Activated T-cell treated with anti-CD3 and anti-CD28 coated beads, Interleukin-2, amount 50 U/mL, for 24 hours (primary cell): ENCODE results near the gene SLC35F3.

Source experiments
- DNase-seq: peaks from one replicate; pipeline ENCODE4 v3.0.0-alpha.2; 2020
- H3K27ac Mint-ChIP-seq: 2 replicates; pipeline ENCODE4 v1.8.0; 2020; ENCODE audit warnings: mild to moderate bottlenecking, mixed read lengths
- H3K27me3 Mint-ChIP-seq: 2 replicates; pipeline ENCODE4 v1.8.0; 2020; ENCODE audit warnings: mixed read lengths
- H3K36me3 Mint-ChIP-seq: 2 replicates; pipeline ENCODE4 v1.8.0; 2020; ENCODE audit warnings: low read depth, mixed read lengths
- H3K4me1 Mint-ChIP-seq: 2 replicates; pipeline ENCODE4 v1.8.0; 2020; ENCODE audit warnings: low read depth, mixed read lengths
- H3K4me3 Mint-ChIP-seq: 2 replicates; pipeline ENCODE4 v1.8.0; 2020; ENCODE audit warnings: mild to moderate bottlenecking, moderate library complexity, mixed read lengths
- H3K9me3 Mint-ChIP-seq: 2 replicates; pipeline ENCODE4 v1.8.0; 2020; ENCODE audit warnings: mixed read lengths

SLC35F3 gene

DNA sequence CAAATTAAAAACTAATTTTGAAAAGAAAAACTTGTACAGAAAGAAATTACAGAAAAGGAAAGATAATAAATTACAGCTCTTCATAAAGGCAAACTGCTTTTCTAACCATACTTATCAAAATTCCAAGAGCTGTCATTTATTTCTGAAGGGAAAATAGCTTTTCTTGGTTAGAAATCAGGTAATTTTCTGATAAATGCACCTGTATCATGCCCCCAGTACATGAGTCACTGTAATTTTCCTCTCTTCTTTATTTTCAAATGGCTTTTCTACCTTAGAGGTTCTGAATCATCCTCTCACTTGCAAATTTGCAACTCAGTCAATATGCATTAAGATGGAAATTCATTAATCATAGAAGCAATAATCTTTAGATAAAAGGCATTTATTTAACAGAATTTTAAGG is 100.1 kb downstream of the SLC35F3 start:
- Mint-ChIP-seq H3K27ac (no peak overlapping the region), H3K4me1 (no peaks in the 10 kb centered on the region), H3K36me3 (no peaks in the 10 kb centered on the region), H3K4me3 (no peak overlapping the region), H3K9me3 (peaks cover 4% of the 10 kb centered on the region), H3K27me3 (peaks cover 20% of the 10 kb centered on the region)
- DNase-seq, result no peak

DNA sequence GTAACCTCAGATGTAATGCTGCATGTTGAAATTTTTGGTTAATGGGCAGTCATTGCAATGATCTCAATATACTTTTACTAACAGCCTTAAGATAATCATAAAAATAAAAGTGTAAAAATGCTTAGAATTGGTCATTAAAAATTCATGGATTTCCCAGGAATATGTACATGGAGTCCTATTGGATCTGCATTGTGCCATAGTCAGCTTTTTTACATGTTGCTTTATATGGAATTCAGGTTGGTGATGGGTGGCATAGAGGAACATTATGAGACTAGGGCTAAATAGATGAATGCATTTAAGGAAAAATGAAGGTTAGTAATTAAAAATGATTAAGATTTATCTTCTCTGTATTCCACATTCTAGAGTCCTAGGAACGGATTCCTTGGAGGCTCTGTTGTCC is 103.2 kb downstream of the SLC35F3 start:
- no peaks in the 10 kb centered on the region for H3K4me1 Mint-ChIP-seq

GRCh38 chr1:234008591-234008990 is 104.1 kb downstream of the SLC35F3 start:
- Mint-ChIP-seq H3K9me3 (peaks cover 4% of the 10 kb centered on the region), H3K4me1 (no peaks in the 10 kb centered on the region), H3K36me3 (no peaks in the 10 kb centered on the region), H3K27ac (no peak overlapping the region), H3K4me3 (no peak overlapping the region), H3K27me3 (peaks cover 31% of the 10 kb centered on the region)
- DNase-seq, result no peak

More for the DNA sequence above, 103.2 kb downstream of the SLC35F3 start:
- Mint-ChIP-seq H3K27ac (no peak overlapping the region), H3K27me3 (peaks cover 31% of the 10 kb centered on the region), H3K4me3 (no peak overlapping the region), H3K9me3 (peaks cover 4% of the 10 kb centered on the region), H3K36me3 (no peaks in the 10 kb centered on the region)
- no peak for DNase-seq

- Mint-ChIP-seq H3K27me3 (peaks cover 38% of the 10 kb centered on the region), H3K9me3 (peaks cover 4% of the 10 kb centered on the region), H3K4me1 (no peaks in the 10 kb centered on the region), H3K4me3 (no peak overlapping the region), H3K36me3 (no peaks in the 10 kb centered on the region), H3K27ac (no peak overlapping the region)
- no peak for DNase-seq
Observed at GRCh38 chr1:234009668-234010067, 105.2 kb downstream of the SLC35F3 start.

DNA sequence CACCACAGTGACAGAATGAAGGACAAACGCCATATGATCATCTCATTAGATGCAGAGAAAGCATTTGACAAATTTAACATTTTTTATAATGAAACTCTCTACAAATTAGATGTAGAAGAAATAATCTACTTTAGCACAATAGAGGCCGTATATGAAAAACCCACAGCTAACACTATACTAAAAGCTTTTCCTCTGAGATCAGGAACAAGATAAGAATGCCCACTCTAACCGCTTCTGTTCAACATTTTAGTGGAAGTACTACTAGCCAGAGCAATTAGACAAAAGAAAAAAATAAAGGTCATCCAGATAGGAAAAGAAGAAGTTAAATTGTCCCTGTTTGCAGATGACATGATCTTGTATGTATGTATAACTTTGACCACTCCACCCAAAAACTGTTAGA is 109.7 kb downstream of the SLC35F3 start:
- Mint-ChIP-seq H3K4me3 (no peak overlapping the region), H3K4me1 (no peaks in the 10 kb centered on the region), H3K27me3 (peaks cover 19% of the 10 kb centered on the region), H3K27ac (no peak overlapping the region), H3K36me3 (no peaks in the 10 kb centered on the region), H3K9me3 (no peaks in the 10 kb centered on the region)
- no peak for DNase-seq

DNA sequence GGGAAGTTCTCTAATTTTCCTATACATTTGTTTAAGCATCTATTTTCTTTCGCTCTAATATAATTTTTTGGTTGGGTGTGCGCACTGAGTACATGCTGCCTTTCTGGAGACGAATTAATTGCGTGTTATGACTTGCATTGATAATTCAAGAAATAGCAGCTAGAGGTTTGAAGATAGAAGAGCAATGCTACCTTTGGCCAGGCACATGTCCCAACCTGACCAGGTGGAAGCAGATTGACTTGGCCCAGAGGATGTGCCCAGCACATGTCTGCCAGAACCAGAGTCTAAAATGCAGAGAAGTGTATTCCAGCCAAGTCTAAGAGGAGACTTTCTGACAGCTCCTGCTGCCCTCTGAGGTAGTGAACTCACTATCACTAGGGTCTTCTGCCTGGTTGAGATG is 114.3 kb downstream of the SLC35F3 start:
- no peaks in the 10 kb centered on the region for H3K9me3 Mint-ChIP-seq
- no peak for DNase-seq
- no peaks in the 10 kb centered on the region for H3K36me3 Mint-ChIP-seq
- H3K4me3 Mint-ChIP-seq, result no peak overlapping the region
- no peak overlapping the region for H3K27ac Mint-ChIP-seq
- peaks cover 13% of the 10 kb centered on the region for H3K27me3 Mint-ChIP-seq
- H3K4me1 Mint-ChIP-seq, result no peaks in the 10 kb centered on the region

DNA sequence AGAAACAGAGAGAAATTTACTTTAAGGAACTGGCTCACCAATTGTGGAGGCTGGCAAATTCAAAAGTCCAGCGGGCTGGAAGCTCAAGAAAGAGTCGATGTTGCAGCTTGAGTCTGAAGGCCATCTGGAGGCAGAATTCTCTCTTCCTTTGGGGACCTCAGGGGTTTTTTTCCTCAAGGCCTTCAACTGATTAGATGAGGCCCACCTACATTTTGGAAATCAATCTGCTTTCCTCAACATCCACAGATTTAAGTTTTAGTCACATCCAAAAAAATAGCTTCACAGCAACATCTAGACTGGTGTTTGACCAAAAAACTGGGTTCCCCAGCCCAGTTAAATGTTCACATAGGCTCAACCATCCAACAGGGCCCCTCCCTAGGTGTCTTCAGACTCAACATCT is 114.9 kb downstream of the SLC35F3 start:
- no peak overlapping the region for H3K4me3 Mint-ChIP-seq
- DNase-seq, result no peak

GRCh38 chr1:234022302-234022701 is 117.8 kb downstream of the SLC35F3 start:
- H3K4me3 Mint-ChIP-seq, result no peak overlapping the region

More for the DNA sequence above, 114.9 kb downstream of the SLC35F3 start:
- Mint-ChIP-seq H3K9me3 (no peaks in the 10 kb centered on the region), H3K27ac (no peak overlapping the region), H3K27me3 (peaks cover 8% of the 10 kb centered on the region), H3K4me1 (no peaks in the 10 kb centered on the region), H3K36me3 (no peaks in the 10 kb centered on the region)

DNA sequence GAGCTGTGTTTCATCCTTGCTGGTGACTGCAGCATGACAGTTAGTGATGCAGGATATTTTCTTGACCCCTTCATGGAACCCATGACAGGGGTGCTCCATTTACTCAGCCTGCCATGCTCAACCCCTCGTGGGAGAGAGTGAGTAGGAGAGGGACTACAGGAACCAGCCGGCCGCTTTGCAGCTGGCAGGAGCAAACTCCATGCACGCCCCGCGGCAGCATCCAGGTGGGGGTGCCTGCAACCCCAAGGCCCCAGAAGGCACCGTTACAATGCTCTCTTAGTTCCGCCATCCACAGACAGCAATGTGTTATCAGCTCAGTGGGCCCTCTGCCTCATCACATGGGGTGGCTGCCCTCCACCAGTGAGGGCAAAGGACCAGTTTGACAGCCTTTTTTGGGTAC is 135.1 kb downstream of the SLC35F3 start:
- no peaks in the 10 kb centered on the region for H3K9me3 Mint-ChIP-seq
- no peak overlapping the region for H3K27ac Mint-ChIP-seq
- no peak overlapping the region for H3K4me3 Mint-ChIP-seq
- H3K36me3 Mint-ChIP-seq, result no peaks in the 10 kb centered on the region
- no peaks in the 10 kb centered on the region for H3K4me1 Mint-ChIP-seq
- DNase-seq, result no peak
- peaks cover 24% of the 10 kb centered on the region for H3K27me3 Mint-ChIP-seq

More at GRCh38 chr1:234022302-234022701, 117.8 kb downstream of the SLC35F3 start:
- no peaks in the 10 kb centered on the region for H3K4me1 Mint-ChIP-seq
- no peaks in the 10 kb centered on the region for H3K9me3 Mint-ChIP-seq
- H3K27me3 Mint-ChIP-seq, result peaks cover 11% of the 10 kb centered on the region
- DNase-seq, result no peak
- H3K27ac Mint-ChIP-seq, result no peak overlapping the region
- no peaks in the 10 kb centered on the region for H3K36me3 Mint-ChIP-seq

- H3K36me3 Mint-ChIP-seq, result no peaks in the 10 kb centered on the region
- DNase-seq, result no peak
- no peaks in the 10 kb centered on the region for H3K9me3 Mint-ChIP-seq
- no peak overlapping the region for H3K4me3 Mint-ChIP-seq
- H3K27ac Mint-ChIP-seq, result no peak overlapping the region
- H3K27me3 Mint-ChIP-seq, result peaks cover 16% of the 10 kb centered on the region
- no peaks in the 10 kb centered on the region for H3K4me1 Mint-ChIP-seq
Observed at GRCh38 chr1:234040446-234041317, 136.2 kb downstream of the SLC35F3 start.

DNA sequence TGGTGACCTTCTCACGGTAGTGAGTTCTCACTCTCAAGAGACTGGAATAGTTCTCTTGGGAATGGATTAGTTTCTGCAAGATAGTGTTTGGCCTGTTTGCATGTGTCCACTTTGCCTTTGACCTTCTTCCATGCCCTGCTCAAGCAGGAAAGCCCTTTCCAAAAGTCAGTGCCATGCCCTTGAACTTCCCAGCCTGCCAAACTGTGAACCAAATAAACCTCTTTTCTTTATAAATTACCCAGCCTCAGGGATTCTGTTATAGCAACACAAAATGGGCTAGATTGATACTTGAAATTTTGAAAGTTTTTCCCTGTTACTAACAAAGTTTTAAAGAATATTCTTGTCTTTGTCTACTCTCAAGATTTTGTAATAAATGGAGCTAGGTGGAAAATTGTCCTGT is 139.6 kb downstream of the SLC35F3 start:
- Mint-ChIP-seq H3K36me3 (no peaks in the 10 kb centered on the region), H3K27me3 (peaks cover 5% of the 10 kb centered on the region), H3K4me3 (no peak overlapping the region), H3K9me3 (peaks cover 7% of the 10 kb centered on the region), H3K27ac (no peak overlapping the region), H3K4me1 (no peaks in the 10 kb centered on the region)
- DNase-seq, result no peak

DNA sequence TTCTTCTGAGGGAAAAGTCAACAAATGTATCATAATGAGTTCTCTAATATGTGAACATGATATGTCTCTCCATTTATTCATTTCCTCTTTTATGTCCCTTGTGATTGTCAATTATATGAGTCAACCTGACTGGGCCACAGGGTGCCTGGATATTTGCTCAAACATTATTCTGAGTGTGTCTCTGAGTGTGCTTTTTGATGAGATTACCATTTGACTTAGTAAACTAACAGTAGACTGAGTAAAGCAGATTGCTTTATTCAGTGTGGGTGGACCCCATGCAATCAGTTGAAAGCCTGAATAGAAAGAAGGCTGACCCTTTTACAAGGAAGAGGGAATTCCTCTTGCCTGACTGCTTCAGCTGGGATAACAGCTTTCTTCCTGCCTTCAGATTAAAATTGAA is 142.6 kb downstream of the SLC35F3 start:
- DNase-seq, result no peak

GRCh38 chr1:234062166-234062565 is 157.7 kb downstream of the SLC35F3 start:
- no peak overlapping the region for H3K4me3 Mint-ChIP-seq
- H3K9me3 Mint-ChIP-seq, result peaks cover 11% of the 10 kb centered on the region
- peaks cover 6% of the 10 kb centered on the region for H3K27me3 Mint-ChIP-seq
- no peak overlapping the region for H3K27ac Mint-ChIP-seq
- DNase-seq, result no peak
- no peaks in the 10 kb centered on the region for H3K36me3 Mint-ChIP-seq
- H3K4me1 Mint-ChIP-seq, result no peaks in the 10 kb centered on the region

More for the DNA sequence above, 142.6 kb downstream of the SLC35F3 start:
- Mint-ChIP-seq H3K4me1 (no peaks in the 10 kb centered on the region), H3K27ac (no peak overlapping the region), H3K27me3 (peaks cover 6% of the 10 kb centered on the region), H3K4me3 (no peak overlapping the region), H3K36me3 (no peaks in the 10 kb centered on the region), H3K9me3 (peaks cover 9% of the 10 kb centered on the region)

DNA sequence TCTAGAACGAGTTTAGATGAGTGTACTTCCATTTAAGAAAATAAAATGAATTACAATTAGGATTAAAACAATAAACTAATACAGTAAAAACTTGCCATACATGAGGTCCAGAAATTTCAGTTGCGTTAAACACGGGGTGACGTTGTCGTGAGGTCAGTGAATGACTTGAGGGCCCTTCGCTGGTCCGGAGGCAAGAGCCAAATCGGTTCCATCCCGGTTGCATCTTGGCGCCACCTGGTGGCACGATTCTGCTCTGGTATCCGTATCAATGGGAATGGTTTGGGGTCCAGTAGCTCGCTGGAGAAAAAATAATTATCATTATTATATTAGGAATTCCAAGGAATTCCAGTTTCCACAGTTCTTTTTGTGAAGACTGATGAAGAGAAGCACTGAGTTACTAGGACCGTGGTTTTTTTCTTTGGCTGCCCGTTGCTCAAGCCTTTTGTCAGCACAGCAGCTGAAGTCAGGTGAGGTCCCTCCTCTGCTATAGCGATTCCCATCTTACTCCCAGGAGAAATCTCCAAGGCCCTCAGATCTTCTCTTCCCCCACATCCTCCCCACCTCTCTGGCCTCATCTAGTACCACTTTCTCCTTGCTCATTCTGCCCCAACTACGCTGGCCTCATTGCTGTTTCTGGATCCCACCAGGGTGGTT is 161.4 kb downstream of the SLC35F3 start:
- Mint-ChIP-seq H3K36me3 (no peaks in the 10 kb centered on the region), H3K27me3 (peaks cover 6% of the 10 kb centered on the region), H3K27ac (no peak overlapping the region)

More for the DNA sequence above, 161.4 kb downstream of the SLC35F3 start:
- Mint-ChIP-seq H3K9me3 (peaks cover 11% of the 10 kb centered on the region), H3K4me3 (no peak overlapping the region), H3K4me1 (no peaks in the 10 kb centered on the region)
- peak; percentile 78 for DNase-seq
